Measurements from ENCODE around the gene PRND. TPM values are rescaled to one million over a fixed set of nuclear protein-coding genes. Genes with fewer than 3 reads are reported as not detected.
"Not testable (repeated sequence)": the region's sequence is repeated elsewhere in the genome, so short reads cannot be mapped to it uniquely, and the experiment has no call there.

The PRND gene
- total RNA-seq, 5 donors from 2014 or later (not counting 1 experiment from before 2014, with no cell fraction given) = not detected

- H3K4me1 Mint-ChIP-seq, H3K4me3 Mint-ChIP-seq: not testable (repeated sequence)
- CTCF ChIA-PET = interaction anchor here (0.7 to 1.3 kb wide), 5 partner anchors 19 to 433 kb away, joined by 3 to 7 read pairs (median 3); no protein-coding TSS in a partner anchor
Observed at GRCh38 chr20:4759100-4759884, 37.6 kb downstream of the PRND start.

GRCh38 chr20:4763261-4763660 is 41.6 kb downstream of the PRND start:
- Mint-ChIP-seq H3K4me1 (peaks cover 6 to 9% (median 8%) of the 10 kb centered on the region in 3 donors), H3K9me3 (no peaks in the 10 kb centered on the region), H3K27me3 (peaks cover 0 to 4% of the 10 kb centered on the region in 2 donors), H3K27ac (no peak overlapping the region), H3K36me3 (no peaks in the 10 kb centered on the region), H3K4me3 (no peak overlapping the region)
- no peaks in the 10 kb centered on the region for H3K36me3 ChIP-seq (ENCODE audit: control insufficient read depth in 2 of 2, extremely low read depth in 1 of 2, insufficient read depth in 1 of 2, low read length in 1 of 2)
- WGBS (ENCODE audit: insufficient coverage) = no CpG with 5 or more reads among the region's 10 CpGs
- no peak overlapping the region for H3K27ac ChIP-seq (ENCODE audit: low read length)
- CTCF ChIA-PET = interaction anchor here in 1 of 2 donors (0.7 kb wide), 1 partner anchor 772 kb away, joined by 5 read pairs; no protein-coding TSS in a partner anchor
- no peaks in the 10 kb centered on the region for H3K9me3 ChIP-seq
- ATAC-seq (replicated peaks in 1 of 4) = no peak
- no peak overlapping the region for H3K4me3 ChIP-seq (ENCODE audit: control insufficient read depth in 1 of 2, extremely low read depth in 1 of 2, low read length in 1 of 2)
- POLR2A ChIA-PET = interaction anchor here in 1 of 2 donors (0.7 kb wide), 1 partner anchor 368 kb away, joined by 3 read pairs; no protein-coding TSS in a partner anchor
- peaks cover 6 to 8% of the 10 kb centered on the region in 2 experiments for H3K4me1 ChIP-seq (ENCODE audit: control insufficient read depth in 1 of 2, extremely low read depth in 1 of 2, insufficient read depth in 2 of 2, low read length in 2 of 2)
- peaks cover 0 to 3% of the 10 kb centered on the region in 2 experiments for H3K27me3 ChIP-seq (replicated peaks in 1 of 2; ENCODE audit: control insufficient read depth in 2 of 2, extremely low read depth in 1 of 2, insufficient read depth in 2 of 2, low read length in 1 of 2)
- no peak for DNase-seq

More at GRCh38 chr20:4759100-4759884, 37.6 kb downstream of the PRND start:
- H3K27me3 ChIP-seq (replicated peaks in 1 of 2; ENCODE audit: control insufficient read depth in 2 of 2, extremely low read depth in 1 of 2, insufficient read depth in 2 of 2, low read length in 1 of 2); H3K9me3 Mint-ChIP-seq; H3K9me3 ChIP-seq; H3K36me3 ChIP-seq (ENCODE audit: control insufficient read depth in 2 of 2, extremely low read depth in 1 of 2, insufficient read depth in 1 of 2, low read length in 1 of 2); H3K27me3 Mint-ChIP-seq; H3K27ac ChIP-seq (ENCODE audit: low read length); POLR2A ChIA-PET; H3K4me3 ChIP-seq (ENCODE audit: control insufficient read depth in 1 of 2, extremely low read depth in 1 of 2, low read length in 1 of 2); H3K4me1 ChIP-seq (ENCODE audit: control insufficient read depth in 1 of 2, extremely low read depth in 1 of 2, insufficient read depth in 2 of 2, low read length in 2 of 2); H3K36me3 Mint-ChIP-seq; H3K27ac Mint-ChIP-seq; ATAC-seq (replicated peaks in 1 of 4): not testable (repeated sequence)
- 78% methylated on average over 10 of the region's 16 CpGs for WGBS (ENCODE audit: insufficient coverage)
- peak in 33 of 35 experiments; percentile 5 to 48 (median 32) for DNase-seq

GRCh38 chr20:4763723-4764510 is 42.2 kb downstream of the PRND start:
- Histone ChIP-seq H3K27me3 (replicated peaks in 1 of 2; ENCODE audit: control insufficient read depth in 2 of 2, extremely low read depth in 1 of 2, insufficient read depth in 2 of 2, low read length in 1 of 2) (peaks cover 0 to 3% of the 10 kb centered on the region in 2 experiments), H3K36me3 (ENCODE audit: control insufficient read depth in 2 of 2, extremely low read depth in 1 of 2, insufficient read depth in 1 of 2, low read length in 1 of 2) (no peaks in the 10 kb centered on the region), H3K9me3 (no peaks in the 10 kb centered on the region), H3K27ac (ENCODE audit: low read length) (no peak overlapping the region), H3K4me1 (ENCODE audit: control insufficient read depth in 1 of 2, extremely low read depth in 1 of 2, insufficient read depth in 2 of 2, low read length in 2 of 2) (peaks cover 6 to 8% of the 10 kb centered on the region in 2 experiments), H3K4me3 (ENCODE audit: control insufficient read depth in 1 of 2, extremely low read depth in 1 of 2, low read length in 1 of 2) (no peak overlapping the region)
- H3K9me3 Mint-ChIP-seq = no peaks in the 10 kb centered on the region
- no CpG with 5 or more reads among the region's 3 CpGs for WGBS (ENCODE audit: insufficient coverage)
- no peak for ATAC-seq (replicated peaks in 1 of 4)
- no peak overlapping the region for H3K27ac Mint-ChIP-seq
- no peak for DNase-seq
- peaks cover 0 to 3% of the 10 kb centered on the region in 2 donors for H3K27me3 Mint-ChIP-seq
- H3K4me1 Mint-ChIP-seq = peaks cover 6 to 9% (median 8%) of the 10 kb centered on the region in 3 donors
- H3K36me3 Mint-ChIP-seq = no peaks in the 10 kb centered on the region
- no peak overlapping the region for H3K4me3 Mint-ChIP-seq
- POLR2A ChIA-PET = no interaction called here
- CTCF ChIA-PET = no interaction called here

GRCh38 chr20:4764805-4765204 is 43.1 kb downstream of the PRND start:
- Histone ChIP-seq H3K9me3 (no peaks in the 10 kb centered on the region), H3K36me3 (ENCODE audit: control insufficient read depth in 2 of 2, extremely low read depth in 1 of 2, insufficient read depth in 1 of 2, low read length in 1 of 2) (no peaks in the 10 kb centered on the region), H3K4me3 (ENCODE audit: control insufficient read depth in 1 of 2, extremely low read depth in 1 of 2, low read length in 1 of 2) (no peak overlapping the region), H3K27ac (ENCODE audit: low read length) (no peak overlapping the region), H3K27me3 (replicated peaks in 1 of 2; ENCODE audit: control insufficient read depth in 2 of 2, extremely low read depth in 1 of 2, insufficient read depth in 2 of 2, low read length in 1 of 2) (no peaks in the 10 kb centered on the region), H3K4me1 (ENCODE audit: control insufficient read depth in 1 of 2, extremely low read depth in 1 of 2, insufficient read depth in 2 of 2, low read length in 2 of 2) (peaks cover 6 to 8% of the 10 kb centered on the region in 2 experiments)
- Mint-ChIP-seq H3K27me3 (no peaks in the 10 kb centered on the region), H3K27ac (no peak overlapping the region), H3K9me3 (no peaks in the 10 kb centered on the region), H3K4me3 (no peak overlapping the region), H3K4me1 (peaks cover 6 to 9% (median 8%) of the 10 kb centered on the region in 3 donors), H3K36me3 (no peaks in the 10 kb centered on the region)
- CTCF ChIA-PET = no interaction called here
- WGBS (ENCODE audit: insufficient coverage) = no CpG with 5 or more reads among the region's 1 CpG
- ATAC-seq (replicated peaks in 1 of 4) (no peak), DNase-seq (no peak)
- POLR2A ChIA-PET = no interaction called here

- Mint-ChIP-seq H3K27ac (no peak overlapping the region), H3K27me3 (peaks cover 0 to 5% of the 10 kb centered on the region in 2 donors), H3K9me3 (peaks cover 2 to 4% (median 3%) of the 10 kb centered on the region in 3 donors), H3K36me3 (no peaks in the 10 kb centered on the region), H3K4me3 (no peak overlapping the region), H3K4me1 (peaks cover 6 to 9% (median 8%) of the 10 kb centered on the region in 3 donors)
- Histone ChIP-seq H3K4me1 (ENCODE audit: control insufficient read depth in 1 of 2, extremely low read depth in 1 of 2, insufficient read depth in 2 of 2, low read length in 2 of 2) (peaks cover 5 to 6% of the 10 kb centered on the region in 2 experiments), H3K4me3 (ENCODE audit: control insufficient read depth in 1 of 2, extremely low read depth in 1 of 2, low read length in 1 of 2) (no peak overlapping the region), H3K9me3 (no peaks in the 10 kb centered on the region), H3K27ac (ENCODE audit: low read length) (no peak overlapping the region), H3K27me3 (replicated peaks in 1 of 2; ENCODE audit: control insufficient read depth in 2 of 2, extremely low read depth in 1 of 2, insufficient read depth in 2 of 2, low read length in 1 of 2) (no peaks in the 10 kb centered on the region), H3K36me3 (ENCODE audit: control insufficient read depth in 2 of 2, extremely low read depth in 1 of 2, insufficient read depth in 1 of 2, low read length in 1 of 2) (no peaks in the 10 kb centered on the region)
- CTCF ChIA-PET = no interaction called here
- POLR2A ChIA-PET = interaction anchor here in 1 of 2 donors (0.5 kb wide), 1 partner anchor 1396 kb away, joined by 4 read pairs; no protein-coding TSS in a partner anchor
- DNase-seq (no peak), ATAC-seq (replicated peaks in 1 of 4) (no peak)
- WGBS (ENCODE audit: insufficient coverage) = 100% methylated on average over 1 of the region's 3 CpGs
Observed at GRCh38 chr20:4765681-4766080, 44.0 kb downstream of the PRND start.

- Mint-ChIP-seq H3K27ac (no peak overlapping the region), H3K4me3 (no peak overlapping the region), H3K4me1 (peaks cover under 1 to 4% (median under 1%) of the 10 kb centered on the region in 3 donors), H3K9me3 (peaks cover 7 to 13% (median 10%) of the 10 kb centered on the region in 3 donors), H3K27me3 (peaks cover 0 to 6% of the 10 kb centered on the region in 2 donors), H3K36me3 (peaks cover 4% of the 10 kb centered on the region)
- Histone ChIP-seq H3K27ac (ENCODE audit: low read length) (no peak overlapping the region), H3K27me3 (replicated peaks in 1 of 2; ENCODE audit: control insufficient read depth in 2 of 2, extremely low read depth in 1 of 2, insufficient read depth in 2 of 2, low read length in 1 of 2) (no peaks in the 10 kb centered on the region), H3K4me1 (ENCODE audit: control insufficient read depth in 1 of 2, extremely low read depth in 1 of 2, insufficient read depth in 2 of 2, low read length in 2 of 2) (no peaks in the 10 kb centered on the region), H3K36me3 (ENCODE audit: control insufficient read depth in 2 of 2, extremely low read depth in 1 of 2, insufficient read depth in 1 of 2, low read length in 1 of 2) (no peaks in the 10 kb centered on the region), H3K9me3 (no peaks in the 10 kb centered on the region), H3K4me3 (ENCODE audit: control insufficient read depth in 1 of 2, extremely low read depth in 1 of 2, low read length in 1 of 2) (no peak overlapping the region)
- 44% methylated on average over 2 of the region's 2 CpGs for WGBS (ENCODE audit: insufficient coverage)
- CTCF ChIA-PET = interaction anchor here (0.5 to 1.2 kb wide), 2 partner anchors 50 to 187 kb away, joined by 3 read pairs; no protein-coding TSS in a partner anchor
- POLR2A ChIA-PET = no interaction called here
- ATAC-seq (replicated peaks in 1 of 4) = no peak
- DNase-seq = peak in 1 of 35 experiments; percentile 23
Observed at GRCh38 chr20:4766631-4767030, 44.9 kb downstream of the PRND start.
